Karpas-422 (cell line): ENCODE results near the gene LAPTM5. TPM values are rescaled to one million over a fixed set of nuclear protein-coding genes. Genes with fewer than 3 reads are reported as not detected.
A peak's percentile ranks its signal among the peaks of the same experiment; 100 is the strongest.

Source experiments
- DNase-seq: peaks from one replicate; pipeline ENCODE4 v3.0.0-alpha.2; 2015
- H2AFZ ChIP-seq: fragments of 200-600 bp; sonication (generic); 2 replicates; pipeline ENCODE4 v1.6.1; 2014; ENCODE audit warnings: antibody characterized with exemption, low read length, mixed read lengths
- H3K27ac ChIP-seq: fragments of 200-600 bp; sonication (generic); 2 replicates; pipeline ENCODE4 v1.5.1; 2014; ENCODE audit warnings: mild to moderate bottlenecking, low read length, moderate library complexity
- H3K27me3 ChIP-seq: fragments of 200-600 bp; sonication (generic); 2 replicates; pipeline ENCODE4 v1.6.1; 2014; ENCODE audit warnings: low read length, mixed read lengths
- H3K36me3 ChIP-seq: fragments of 200-600 bp; sonication (generic); 2 replicates; pipeline ENCODE4 v1.6.1; 2014; ENCODE audit warnings: low read length, mixed read lengths; ENCODE audit not compliant: insufficient read depth
- H3K4me1 ChIP-seq: fragments of 200-600 bp; sonication (generic); 2 replicates; pipeline ENCODE4 v1.6.1; 2014; ENCODE audit warnings: mild to moderate bottlenecking, low read length, mixed read lengths
- H3K4me2 ChIP-seq: fragments of 200-600 bp; sonication (generic); 2 replicates; pipeline ENCODE4 v1.6.1; 2014; ENCODE audit warnings: low read length, low read depth, mild to moderate bottlenecking; ENCODE audit not compliant: poor library complexity, severe bottlenecking
- H3K4me3 ChIP-seq: fragments of 200-600 bp; sonication (generic); 2 replicates; pipeline ENCODE4 v1.5.1; 2014; ENCODE audit warnings: mild to moderate bottlenecking, antibody characterized with exemption, low read length, mixed read lengths
- H3K79me2 ChIP-seq: fragments of 200-600 bp; sonication (generic); 2 replicates; pipeline ENCODE4 v1.6.1; 2014; ENCODE audit warnings: mild to moderate bottlenecking, low read length, mixed read lengths
- H3K9ac ChIP-seq: fragments of 200-600 bp; sonication (generic); 2 replicates; pipeline ENCODE4 v1.6.0; 2014; ENCODE audit warnings: low read length
- H3K9me2 ChIP-seq: fragments of 200-600 bp; sonication (generic), shearing (Covaris generic); replicated peaks from 2 replicates; pipeline ENCODE4 v1.6.0; 2014; ENCODE audit warnings: mild to moderate bottlenecking, low read length, moderate library complexity; ENCODE audit not compliant: insufficient read depth
- H3K9me3 ChIP-seq: fragments of 300-700, 200-600 bp; sonication (generic); 2 replicates; pipeline ENCODE4 v1.6.1; 2014; ENCODE audit warnings: low read length, mixed read lengths
- H4K20me1 ChIP-seq: fragments of 200-600 bp; sonication (generic); 2 replicates; pipeline ENCODE4 v1.6.1; 2014; ENCODE audit warnings: mild to moderate bottlenecking, antibody characterized with exemption, low read length, low read depth; ENCODE audit not compliant: insufficient read depth
- total RNA-seq: library from RNA; depleted of rRNA; stranded (reverse); fragments of >200 nt; shearing (Covaris generic); gene quantifications from 2 replicates; pipeline ENCODE4 v1.2.3, GENCODE V29; 2014; ENCODE audit warnings: low replicate concordance

Gene LAPTM5
- total RNA-seq, 1 experiment from 2014 or later = 184 TPM

DNA sequence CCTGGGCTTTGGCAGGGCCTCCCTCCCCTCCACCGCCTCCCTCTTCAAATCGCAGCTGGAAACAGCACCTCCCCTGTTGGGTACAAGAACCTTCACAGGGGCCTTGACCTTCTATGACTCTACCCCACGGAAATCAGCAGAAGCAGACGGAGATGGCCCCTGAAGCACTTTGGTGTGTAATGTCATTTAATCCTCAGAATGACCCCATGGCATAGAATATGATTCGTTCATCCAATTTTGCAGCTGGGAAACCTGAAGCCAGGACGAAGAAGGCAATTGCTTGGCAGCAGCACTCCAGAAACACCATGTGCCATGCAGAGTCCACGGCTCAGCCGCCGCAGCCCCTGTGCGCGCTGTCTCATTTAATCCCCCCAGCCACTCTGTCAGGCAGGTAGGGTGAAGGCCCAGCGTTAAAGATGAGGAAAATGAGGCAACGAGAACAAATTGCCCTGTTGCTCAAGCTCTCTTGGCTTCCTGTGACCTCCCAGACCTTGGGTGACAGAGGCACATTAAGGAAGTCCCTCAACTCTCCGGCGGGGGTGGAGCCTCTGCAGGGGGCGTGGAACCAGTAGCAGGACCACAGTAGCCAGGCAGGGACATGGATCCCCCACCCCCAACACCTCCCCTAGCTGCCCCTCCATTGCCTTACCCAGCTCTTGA is 25.8 kb upstream of the LAPTM5 start:
- no peaks in the 10 kb centered on the region for H4K20me1 ChIP-seq
- no peak overlapping the region for H2AFZ ChIP-seq
- H3K4me1 ChIP-seq = peaks cover 24% of the 10 kb centered on the region
- H3K27ac ChIP-seq = no peak overlapping the region
- H3K4me2 ChIP-seq = no peak overlapping the region
- no peak overlapping the region for H3K4me3 ChIP-seq
- H3K27me3 ChIP-seq = no peaks in the 10 kb centered on the region
- H3K79me2 ChIP-seq = no peaks in the 10 kb centered on the region
- peak; percentile 61 for DNase-seq
- H3K9ac ChIP-seq = no peak overlapping the region
- no peaks in the 10 kb centered on the region for H3K36me3 ChIP-seq
- no peaks in the 10 kb centered on the region for H3K9me3 ChIP-seq
- H3K9me2 ChIP-seq = no peaks in the 10 kb centered on the region

- no peaks in the 10 kb centered on the region for H3K36me3 ChIP-seq
- no peaks in the 10 kb centered on the region; the same call in 1 of the 2 replicates for H4K20me1 ChIP-seq
- no peaks in the 10 kb centered on the region for H3K9me3 ChIP-seq
- H3K79me2 ChIP-seq = no peaks in the 10 kb centered on the region
- peaks cover 29% of the 10 kb centered on the region for H3K4me1 ChIP-seq
- H3K27me3 ChIP-seq = no peaks in the 10 kb centered on the region
- H3K27ac ChIP-seq = no peak overlapping the region
- peak overlapping the region; percentile 31 for H3K4me2 ChIP-seq
- H3K9me2 ChIP-seq = no peaks in the 10 kb centered on the region
- no peak overlapping the region for H3K4me3 ChIP-seq
- DNase-seq = peak; percentile 89
- peak overlapping the region; percentile 48 for H3K9ac ChIP-seq
- peak overlapping the region; percentile 23; the same call in 1 of the 2 replicates for H2AFZ ChIP-seq
Observed at GRCh38 chr1:30782361-30783255, 25.0 kb upstream of the LAPTM5 start.

DNA sequence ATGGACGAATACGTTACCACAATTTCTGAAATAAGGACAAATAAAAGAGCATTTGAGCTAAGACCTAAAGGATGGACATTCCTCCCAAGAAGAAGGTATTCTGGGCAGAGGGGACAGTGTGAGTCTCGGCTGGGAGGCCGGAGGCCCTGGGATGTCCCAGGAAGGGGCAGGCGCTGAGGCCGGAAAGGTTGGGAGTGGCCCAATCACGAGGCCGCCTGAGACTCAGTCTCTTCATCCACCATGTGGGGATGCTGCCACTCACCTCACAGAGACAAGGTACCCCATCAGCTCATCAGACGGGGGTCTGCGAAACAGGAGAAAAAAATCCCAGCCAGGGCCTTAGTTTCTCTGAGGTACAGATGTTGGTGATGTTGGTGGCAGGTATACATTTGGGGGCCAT is 24.3 kb upstream of the LAPTM5 start:
- Histone ChIP-seq H3K79me2 (no peaks in the 10 kb centered on the region), H3K36me3 (no peaks in the 10 kb centered on the region), H3K4me2 (no peak overlapping the region), H3K4me3 (no peak overlapping the region), H3K4me1 (peaks cover 29% of the 10 kb centered on the region), H3K27ac (no peak overlapping the region), H3K9ac (no peak overlapping the region), H3K9me2 (no peaks in the 10 kb centered on the region), H4K20me1 (no peaks in the 10 kb centered on the region; the same call in 1 of the 2 replicates), H3K27me3 (no peaks in the 10 kb centered on the region), H3K9me3 (no peaks in the 10 kb centered on the region), H2AFZ (no peak overlapping the region)
- no peak for DNase-seq

DNA sequence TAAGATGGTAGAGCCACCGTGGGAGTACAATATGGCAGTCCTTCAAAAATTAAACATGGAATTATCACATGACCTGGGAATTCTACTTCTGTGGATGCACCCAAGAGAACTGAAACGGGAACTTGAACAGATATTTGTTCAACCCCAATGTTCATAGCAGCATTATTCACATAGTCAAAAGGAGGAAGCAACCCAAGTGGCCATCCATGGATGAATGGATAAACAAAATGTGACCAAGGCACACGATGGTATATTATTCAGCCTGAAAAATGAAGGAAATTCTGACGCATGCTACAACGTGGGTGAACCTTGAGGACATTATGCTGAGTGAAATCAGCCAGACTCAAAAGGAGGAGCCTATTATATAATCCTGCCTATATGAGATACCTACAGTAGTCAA is 22.8 kb upstream of the LAPTM5 start:
- no peaks in the 10 kb centered on the region; the same call in 1 of the 2 replicates for H4K20me1 ChIP-seq
- peaks cover 29% of the 10 kb centered on the region for H3K4me1 ChIP-seq
- peak; percentile 48 for DNase-seq
- H3K9me3 ChIP-seq = no peaks in the 10 kb centered on the region
- no peak overlapping the region for H3K27ac ChIP-seq
- H3K4me3 ChIP-seq = no peak overlapping the region
- H2AFZ ChIP-seq = no peak overlapping the region
- H3K79me2 ChIP-seq = no peaks in the 10 kb centered on the region
- H3K9me2 ChIP-seq = no peaks in the 10 kb centered on the region
- H3K36me3 ChIP-seq = no peaks in the 10 kb centered on the region
- H3K27me3 ChIP-seq = no peaks in the 10 kb centered on the region
- no peak overlapping the region for H3K4me2 ChIP-seq
- no peak overlapping the region for H3K9ac ChIP-seq

DNA sequence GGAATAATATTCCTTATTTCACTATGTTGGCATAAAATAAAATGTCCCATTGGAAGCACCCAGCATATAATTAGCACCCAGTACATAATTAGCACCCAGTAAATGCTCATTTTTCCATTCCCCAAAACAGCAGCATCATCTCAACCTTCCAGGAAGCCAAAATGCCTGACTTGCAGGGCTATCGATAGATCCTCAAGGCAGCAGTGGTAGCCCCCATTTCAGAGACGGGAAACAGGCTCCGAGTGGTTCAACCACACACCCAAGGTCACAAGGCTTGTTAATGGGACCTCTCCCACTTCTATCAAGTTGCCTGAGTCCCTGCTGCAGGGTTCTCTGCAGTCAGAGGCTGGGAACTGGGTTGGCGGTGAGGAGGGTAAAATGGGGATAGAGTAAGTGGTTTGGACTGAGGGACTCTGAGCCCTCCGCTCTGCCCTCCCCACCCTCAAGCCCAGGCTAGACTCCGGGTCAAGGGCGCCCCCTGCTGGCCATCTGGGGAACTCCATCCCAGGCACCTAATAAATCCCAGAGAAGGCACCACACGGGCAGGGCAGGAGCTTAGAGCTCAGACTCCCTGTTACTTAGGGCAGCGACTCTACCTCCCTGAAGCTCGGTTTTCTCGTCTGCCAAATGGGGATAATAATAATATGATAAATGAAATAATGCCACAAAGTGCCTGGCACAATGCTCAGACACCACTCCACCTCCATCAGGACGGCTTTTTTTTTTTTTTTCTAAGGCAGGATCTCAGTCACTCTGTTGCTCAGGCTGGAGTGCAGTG is 21.9 kb upstream of the LAPTM5 start:
- Histone ChIP-seq H3K36me3 (no peaks in the 10 kb centered on the region), H3K79me2 (no peaks in the 10 kb centered on the region), H3K4me3 (no peak overlapping the region), H3K4me2 (peak overlapping the region; percentile 6), H3K27me3 (no peaks in the 10 kb centered on the region), H2AFZ (no peak overlapping the region), H3K9me3 (no peaks in the 10 kb centered on the region), H3K4me1 (peaks cover 29% of the 10 kb centered on the region), H4K20me1 (no peaks in the 10 kb centered on the region; the same call in 1 of the 2 replicates), H3K9me2 (no peaks in the 10 kb centered on the region), H3K27ac (no peak overlapping the region), H3K9ac (no peak overlapping the region)
- DNase-seq = peak; percentile 96

GRCh38 chr1:30778979-30779293 is 21.4 kb upstream of the LAPTM5 start:
- Histone ChIP-seq H3K4me1 (peaks cover 29% of the 10 kb centered on the region), H3K9me2 (no peaks in the 10 kb centered on the region), H2AFZ (no peak overlapping the region), H3K4me3 (no peak overlapping the region), H3K9me3 (no peaks in the 10 kb centered on the region), H3K4me2 (peak overlapping the region; percentile 6), H4K20me1 (no peaks in the 10 kb centered on the region; the same call in 1 of the 2 replicates), H3K36me3 (no peaks in the 10 kb centered on the region), H3K9ac (no peak overlapping the region), H3K79me2 (no peaks in the 10 kb centered on the region), H3K27ac (no peak overlapping the region), H3K27me3 (no peaks in the 10 kb centered on the region)
- DNase-seq = no peak

GRCh38 chr1:30778154-30778978 is 20.8 kb upstream of the LAPTM5 start:
- Histone ChIP-seq H3K27ac (no peak overlapping the region), H4K20me1 (no peaks in the 10 kb centered on the region; the same call in 1 of the 2 replicates), H3K27me3 (no peaks in the 10 kb centered on the region), H3K9me3 (no peaks in the 10 kb centered on the region), H2AFZ (no peak overlapping the region), H3K36me3 (no peaks in the 10 kb centered on the region), H3K4me2 (no peak overlapping the region), H3K4me1 (peaks cover 29% of the 10 kb centered on the region), H3K9me2 (no peaks in the 10 kb centered on the region), H3K4me3 (no peak overlapping the region), H3K9ac (no peak overlapping the region), H3K79me2 (no peaks in the 10 kb centered on the region)
- DNase-seq = peak; percentile 79
